Tibial nerve (tissue), 3 donors: ENCODE data around the gene PCDHGA8.
A peak's percentile ranks its signal among the peaks of the same experiment; 100 is the strongest.
"Not testable (repeated sequence)": the region's sequence is repeated elsewhere in the genome, so short reads cannot be mapped to it uniquely, and the experiment has no call there.

ENCODE experiments used
- CTCF ChIP-seq, 5 experiments: fragments of 200-600 bp in 3 of 5; fragments of 450-650 bp in 2 of 5; sonication (generic) in 3 of 5; IDR thresholded peaks; one replicate each; pipeline ENCODE4 v1.5.1; 2016 to 2019; ENCODE audit warnings: antibody characterized with exemption in 5 of 5, mild to moderate bottlenecking in 3 of 5, moderate library complexity in 2 of 5
- POLR2A ChIP-seq, 2 donors: fragments of 450-650 bp; IDR thresholded peaks; one replicate each; pipeline ENCODE4 v1.6.1; 2017; ENCODE audit warnings: antibody characterized with exemption in 2 of 2, mild to moderate bottlenecking in 2 of 2, moderate library complexity in 2 of 2

- TF ChIP-seq POLR2A (IDR thresholded peaks at IDR 0.05) = not testable (repeated sequence)
- peak in 4 of 5 experiments; percentile 16 to 37 (median 30) for TF ChIP-seq CTCF (IDR thresholded peaks at IDR 0.05)
Measured at GRCh38 chr5:141397756-141398551, 5.5 kb downstream of the PCDHGA8 start, which contains the start of gene PCDHGB5.
